Neural cell (in vitro differentiated cells): ENCODE data around the gene EPHX1.

Experiments used
- CTCF ChIP-seq: fragments of 450-650 bp; IDR thresholded peaks from 2 replicates; pipeline ENCODE4 v1.5.1; 2014; ENCODE audit warnings: antibody characterized with exemption, mild to moderate bottlenecking, moderate library complexity; ENCODE audit not compliant: poor library complexity, severe bottlenecking
- EP300 ChIP-seq: fragments of 450-650 bp; conservative IDR thresholded peaks from 2 replicates; pipeline ENCODE4 v1.6.1; 2014; ENCODE audit warnings: antibody characterized with exemption, mild to moderate bottlenecking, moderate library complexity; ENCODE audit not compliant: poor library complexity, severe bottlenecking
- EZH2 ChIP-seq: fragments of 200-600, 300-800 bp; shearing (Covaris generic), sonication (generic); IDR thresholded peaks from 2 replicates; pipeline ENCODE4 v1.6.1; 2014; ENCODE audit warnings: antibody characterized with exemption, low read length, borderline replicate concordance, mild to moderate bottlenecking; ENCODE audit not compliant: insufficient read depth, poor library complexity, severe bottlenecking
- MXI1 ChIP-seq: fragments of 450-650 bp; conservative IDR thresholded peaks from 2 replicates; pipeline ENCODE4 v1.6.1; 2014; ENCODE audit warnings: antibody characterized with exemption, mild to moderate bottlenecking; ENCODE audit not compliant: poor library complexity, severe bottlenecking
- POLR2AphosphoS5 ChIP-seq: IDR thresholded peaks from 2 replicates; pipeline ENCODE4 v1.6.1; 2012
- RAD21 ChIP-seq: fragments of 450-650 bp; conservative IDR thresholded peaks from 2 replicates; pipeline ENCODE4 v1.6.1; 2014; ENCODE audit warnings: antibody characterized with exemption, mild to moderate bottlenecking, moderate library complexity
- SMC3 ChIP-seq: fragments of 450-650 bp; conservative IDR thresholded peaks from 2 replicates; pipeline ENCODE4 v1.6.1; 2014; ENCODE audit warnings: antibody characterized with exemption, mild to moderate bottlenecking, moderate library complexity; ENCODE audit not compliant: poor library complexity
- TAF1 ChIP-seq: IDR thresholded peaks from 2 replicates; pipeline ENCODE4 v1.6.1; 2012; ENCODE audit warnings: low read depth

- TF ChIP-seq EZH2 = no peak
- TF ChIP-seq CTCF = no peak
- TF ChIP-seq SMC3 = no peak
- no peak for TF ChIP-seq EP300
- TF ChIP-seq TAF1 = no peak
- TF ChIP-seq POLR2AphosphoS5 = no peak
- no peak for TF ChIP-seq MXI1
- no peak for TF ChIP-seq RAD21
Measured at GRCh38 chr1:225860876-225861441, 51.0 kb downstream of the EPHX1 start.
